GM23338 (cell line): ENCODE measurements around the gene TIMM10B. TPM values are rescaled to one million over a fixed set of nuclear protein-coding genes. Genes with fewer than 3 reads are reported as not detected.
A peak's percentile ranks its signal among the peaks of the same experiment; 100 is the strongest.

Experiments used
- ATAC-seq: fragments of 200-7000 bp; cut with Tn5 transposase; 3 replicates; pipeline ENCODE4 v1.9.1; 2020
- DNase-seq: peaks from one replicate; pipeline ENCODE4 v3.0.0-alpha.2; 2015; ENCODE audit warnings: low spot score
- H2AFZ ChIP-seq: fragments of 200-600 bp; sonication (generic); 2 replicates; pipeline ENCODE4 v1.8.0; 2016; ENCODE audit warnings: antibody characterized with exemption, mild to moderate bottlenecking, moderate library complexity
- H3F3A ChIP-seq: fragments of 200-600 bp; sonication (generic); replicated peaks from 2 replicates; pipeline ENCODE4 v1.8.0; 2017; ENCODE audit warnings: antibody characterized with exemption, mixed run types, low read depth
- H3K27ac ChIP-seq: fragments of 200-600 bp; sonication (generic); 2 replicates; pipeline ENCODE4 v1.6.1; 2016; ENCODE audit warnings: low read depth
- H3K27me3 ChIP-seq: fragments of 200-600 bp; sonication (generic); 2 replicates; pipeline ENCODE4 v1.8.0; 2016; ENCODE audit warnings: mild to moderate bottlenecking, mixed run types, moderate library complexity; ENCODE audit not compliant: insufficient read depth
- H3K36me3 ChIP-seq: fragments of 200-600 bp; sonication (generic); 2 replicates; pipeline ENCODE4 v1.8.0; 2016; ENCODE audit warnings: mild to moderate bottlenecking; ENCODE audit not compliant: insufficient read depth
- H3K4me1 ChIP-seq: fragments of 200-600 bp; sonication (generic); 2 replicates; pipeline ENCODE4 v1.8.0; 2016; ENCODE audit warnings: mild to moderate bottlenecking, moderate library complexity; ENCODE audit not compliant: insufficient read depth
- H3K4me2 ChIP-seq: fragments of 200-600 bp; sonication (generic); 2 replicates; pipeline ENCODE4 v1.7.1; 2017; ENCODE audit warnings: mixed run types
- H3K4me3 ChIP-seq: fragments of 200-600 bp; sonication (generic); 2 replicates; pipeline ENCODE4 v1.6.1; 2016; ENCODE audit warnings: mixed run types
- H3K79me2 ChIP-seq: fragments of 200-600 bp; sonication (generic); replicated peaks from 2 replicates; pipeline ENCODE4 v1.8.0; 2017; ENCODE audit warnings: mild to moderate bottlenecking; ENCODE audit not compliant: insufficient read depth
- H3K9me2 ChIP-seq: fragments of 200-600 bp; sonication (generic); 2 replicates; pipeline ENCODE4 v1.8.0; 2017; ENCODE audit not compliant: insufficient read depth
- H4K20me1 ChIP-seq: fragments of 200-600 bp; sonication (generic); replicated peaks from 2 replicates; pipeline ENCODE4 v1.8.0; 2017; ENCODE audit warnings: mild to moderate bottlenecking; ENCODE audit not compliant: insufficient read depth
- H3K27ac Mint-ChIP-seq: 2 replicates; pipeline ENCODE4 v1.8.0; 2020; ENCODE audit warnings: inconsistent platforms, mild to moderate bottlenecking, moderate library complexity, mixed read lengths
- H3K27me3 Mint-ChIP-seq: 3 replicates; pipeline ENCODE4 v1.8.0; 2022; ENCODE audit warnings: low read depth, mild to moderate bottlenecking, moderate library complexity, mixed read lengths, inconsistent platforms; ENCODE audit not compliant: insufficient read depth, poor library complexity
- H3K36me3 Mint-ChIP-seq: 3 replicates; pipeline ENCODE4 v1.8.0; 2021; ENCODE audit warnings: low read depth, mild to moderate bottlenecking, inconsistent platforms, moderate library complexity, mixed read lengths
- H3K4me1 Mint-ChIP-seq: 3 replicates; pipeline ENCODE4 v1.8.0; 2020; ENCODE audit warnings: mild to moderate bottlenecking, inconsistent platforms, mixed read lengths
- H3K4me3 Mint-ChIP-seq: 3 replicates; pipeline ENCODE4 v1.8.0; 2021; ENCODE audit warnings: moderate library complexity, mild to moderate bottlenecking, inconsistent platforms, mixed read lengths
- H3K9me3 Mint-ChIP-seq: 3 replicates; pipeline ENCODE4 v1.8.0; 2020; ENCODE audit warnings: moderate library complexity, mild to moderate bottlenecking, inconsistent platforms, mixed read lengths
- EZH2 ChIP-seq: fragments of 200-600 bp; sonication (generic); IDR thresholded peaks from one replicate; pipeline ENCODE4 v1.8.0; 2017; ENCODE audit warnings: antibody characterized with exemption, mild to moderate bottlenecking, low read depth; ENCODE audit not compliant: unreplicated experiment
- JUNB ChIP-seq: IDR thresholded peaks from one replicate; pipeline ENCODE4 v1.6.1; 2016; ENCODE audit warnings: antibody characterized with exemption; ENCODE audit not compliant: unreplicated experiment
- NANOG ChIP-seq: IDR thresholded peaks from 2 replicates; pipeline ENCODE4 v1.6.1; 2016; ENCODE audit warnings: antibody characterized with exemption, borderline replicate concordance
- POLR2AphosphoS5 ChIP-seq: IDR thresholded peaks from 2 replicates; pipeline ENCODE4 v1.6.1; 2016; ENCODE audit warnings: antibody characterized with exemption, low read depth
- ZNF331 ChIP-seq: fragments of 250-450 bp; sonication (Bioruptor Pico); IDR thresholded peaks from 2 replicates; pipeline ENCODE4 v1.5.0; 2020; ENCODE audit warnings: low read depth, mild to moderate bottlenecking, moderate library complexity
- polyA plus RNA-seq: library from polyadenylated mRNA; unstranded; fragments of >200 nt; fragmentation: Nextera tagmentation; extraction: Ambion mirVana; gene quantifications from 2 replicates; pipeline ENCODE4 v1.2.1, GENCODE V29; 2016
- total RNA-seq: library from RNA; depleted of rRNA; stranded (reverse); fragments of >200 nt; shearing (Covaris generic); gene quantifications from 2 replicates; pipeline ENCODE4 v1.2.3, GENCODE V29; 2014; rRNA removed
- TF ChIP-seq, protein P1 (sequence below), 2 experiments: fragments of 200-600 bp in 1 of 2; sonication (generic) in 1 of 2; conservative IDR thresholded peaks; 2 replicates each; pipeline versions ENCODE4 v1.5.1 to v1.6.1; 2016 to 2017; ENCODE audit warnings: antibody characterized with exemption in 2 of 2, low read depth in 2 of 2, mild to moderate bottlenecking in 2 of 2, moderate library complexity in 1 of 2
- TF ChIP-seq, protein P2 (sequence below): IDR thresholded peaks from 2 replicates; pipeline ENCODE4 v1.6.1; 2016; ENCODE audit warnings: antibody characterized with exemption

Gene TIMM10B
- total and polyA plus RNA-seq, 2 experiments from 2014 or later = 30.8 to 54.2 TPM

DNA sequence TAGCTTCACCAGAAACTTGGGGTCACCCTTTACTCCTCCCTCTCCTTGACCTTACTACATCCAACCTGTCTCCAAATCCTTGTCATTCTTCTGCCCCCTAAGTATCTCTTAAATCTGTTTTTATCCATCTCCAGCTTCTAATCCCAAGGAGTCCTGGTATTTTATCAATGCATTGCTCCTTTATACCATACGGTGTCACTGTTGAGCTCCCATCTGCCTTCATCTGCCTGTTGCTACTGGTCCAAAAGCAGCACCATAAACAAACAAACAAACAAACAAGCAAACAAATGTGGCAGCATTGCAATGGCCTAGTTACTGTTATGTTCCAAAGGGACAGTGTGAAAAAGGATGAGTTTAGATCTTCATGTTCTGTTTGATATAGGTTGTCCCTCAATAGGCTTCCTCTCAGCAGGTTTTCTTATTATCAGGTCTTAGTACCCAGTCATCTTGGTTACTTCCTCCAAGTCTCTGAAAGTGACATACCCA, 50.0 kb downstream of the TIMM10B start:
- H3K36me3 ChIP-seq = no peaks in the 10 kb centered on the region
- DNase-seq (peak; percentile 68), ATAC-seq (peak; percentile 76)
- no peaks in the 10 kb centered on the region for H3K36me3 Mint-ChIP-seq
- no peaks in the 10 kb centered on the region for H3K27me3 ChIP-seq
- no peaks in the 10 kb centered on the region for H3F3A ChIP-seq
- no peaks in the 10 kb centered on the region for H3K4me1 ChIP-seq
- no peak overlapping the region for H3K4me3 ChIP-seq
- TF ChIP-seq POLR2AphosphoS5 = no peak
- no peak for TF ChIP-seq EZH2
- no peak for TF ChIP-seq NANOG
- TF ChIP-seq, protein P1, sequence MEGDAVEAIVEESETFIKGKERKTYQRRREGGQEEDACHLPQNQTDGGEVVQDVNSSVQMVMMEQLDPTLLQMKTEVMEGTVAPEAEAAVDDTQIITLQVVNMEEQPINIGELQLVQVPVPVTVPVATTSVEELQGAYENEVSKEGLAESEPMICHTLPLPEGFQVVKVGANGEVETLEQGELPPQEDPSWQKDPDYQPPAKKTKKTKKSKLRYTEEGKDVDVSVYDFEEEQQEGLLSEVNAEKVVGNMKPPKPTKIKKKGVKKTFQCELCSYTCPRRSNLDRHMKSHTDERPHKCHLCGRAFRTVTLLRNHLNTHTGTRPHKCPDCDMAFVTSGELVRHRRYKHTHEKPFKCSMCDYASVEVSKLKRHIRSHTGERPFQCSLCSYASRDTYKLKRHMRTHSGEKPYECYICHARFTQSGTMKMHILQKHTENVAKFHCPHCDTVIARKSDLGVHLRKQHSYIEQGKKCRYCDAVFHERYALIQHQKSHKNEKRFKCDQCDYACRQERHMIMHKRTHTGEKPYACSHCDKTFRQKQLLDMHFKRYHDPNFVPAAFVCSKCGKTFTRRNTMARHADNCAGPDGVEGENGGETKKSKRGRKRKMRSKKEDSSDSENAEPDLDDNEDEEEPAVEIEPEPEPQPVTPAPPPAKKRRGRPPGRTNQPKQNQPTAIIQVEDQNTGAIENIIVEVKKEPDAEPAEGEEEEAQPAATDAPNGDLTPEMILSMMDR (conservative IDR thresholded peaks at IDR 0.05; ENCODE audit: low read depth in 2 of 2) = peak; percentile 86 to 93
- TF ChIP-seq, protein P2, sequence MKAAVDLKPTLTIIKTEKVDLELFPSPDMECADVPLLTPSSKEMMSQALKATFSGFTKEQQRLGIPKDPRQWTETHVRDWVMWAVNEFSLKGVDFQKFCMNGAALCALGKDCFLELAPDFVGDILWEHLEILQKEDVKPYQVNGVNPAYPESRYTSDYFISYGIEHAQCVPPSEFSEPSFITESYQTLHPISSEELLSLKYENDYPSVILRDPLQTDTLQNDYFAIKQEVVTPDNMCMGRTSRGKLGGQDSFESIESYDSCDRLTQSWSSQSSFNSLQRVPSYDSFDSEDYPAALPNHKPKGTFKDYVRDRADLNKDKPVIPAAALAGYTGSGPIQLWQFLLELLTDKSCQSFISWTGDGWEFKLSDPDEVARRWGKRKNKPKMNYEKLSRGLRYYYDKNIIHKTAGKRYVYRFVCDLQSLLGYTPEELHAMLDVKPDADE = no peak
- no peak for TF ChIP-seq ZNF331 (CRISPR knock-in tag)
- no peak for TF ChIP-seq JUNB
- H3K27me3 Mint-ChIP-seq = peaks cover 2% of the 10 kb centered on the region
- no peaks in the 10 kb centered on the region for H3K4me1 Mint-ChIP-seq
- no peaks in the 10 kb centered on the region for H3K9me3 Mint-ChIP-seq
- no peak overlapping the region for H2AFZ ChIP-seq
- no peaks in the 10 kb centered on the region for H4K20me1 ChIP-seq
- H3K79me2 ChIP-seq = no peaks in the 10 kb centered on the region
- H3K27ac Mint-ChIP-seq = no peak overlapping the region
- H3K27ac ChIP-seq = no peak overlapping the region
- no peak overlapping the region for H3K4me3 Mint-ChIP-seq
- H3K4me2 ChIP-seq = no peak overlapping the region
- no peaks in the 10 kb centered on the region for H3K9me2 ChIP-seq

Other genes with a start within 250 kb of the TIMM10B start
- gene FHIP1B, start 246.9 kb upstream of the TIMM10B start, total RNA-seq = 20.0 and 34.5 TPM in 2 replicates
- gene FHIP1B, start 246.9 kb upstream of the TIMM10B start, polyA plus RNA-seq = 10.3 TPM in 2 replicates
- gene CNGA4, start 242.4 kb upstream of the TIMM10B start, total RNA-seq = not detected in 2 replicates
- 0.15 TPM in 1 of 2 replicates, not detected in the other for gene CNGA4, start 242.4 kb upstream of the TIMM10B start, polyA plus RNA-seq
- gene CCKBR, start 221.7 kb upstream of the TIMM10B start, total RNA-seq = 7.0 and 8.2 TPM in 2 replicates
- 3.9 and 4.8 TPM in 2 replicates for gene CCKBR, start 221.7 kb upstream of the TIMM10B start, polyA plus RNA-seq
- 34.2 and 41.3 TPM in 2 replicates for gene CAVIN3, start 161.0 kb upstream of the TIMM10B start, total RNA-seq
- 32.9 and 33.2 TPM in 2 replicates for gene CAVIN3, start 161.0 kb upstream of the TIMM10B start, polyA plus RNA-seq
- 0.70 and 0.76 TPM in 2 replicates for gene SMPD1, start 91.0 kb upstream of the TIMM10B start, total RNA-seq
- 0.92 and 0.97 TPM in 2 replicates for gene SMPD1, start 91.0 kb upstream of the TIMM10B start, polyA plus RNA-seq
- gene APBB1, start 62.4 kb upstream of the TIMM10B start, total RNA-seq = 24.7 and 26.6 TPM in 2 replicates
- gene APBB1, start 62.4 kb upstream of the TIMM10B start, polyA plus RNA-seq = 10.6 and 12.1 TPM in 2 replicates
- 0.50 and 0.63 TPM in 2 replicates for gene HPX, start 40.5 kb upstream of the TIMM10B start, total RNA-seq
- 0.47 and 0.71 TPM in 2 replicates for gene HPX, start 40.5 kb upstream of the TIMM10B start, polyA plus RNA-seq
- gene TRIM3, start 7.6 kb upstream of the TIMM10B start, total RNA-seq = 15.0 and 21.1 TPM in 2 replicates
- 7.3 and 7.9 TPM in 2 replicates for gene TRIM3, start 7.6 kb upstream of the TIMM10B start, polyA plus RNA-seq
- gene ARFIP2, start 170 bp upstream of the TIMM10B start, total RNA-seq = 61.5 and 65.4 TPM in 2 replicates
- 34.8 and 35.4 TPM in 2 replicates for gene ARFIP2, start 170 bp upstream of the TIMM10B start, polyA plus RNA-seq
- gene DNHD1, start 15.8 kb downstream of the TIMM10B start, total RNA-seq = 7.2 and 9.6 TPM in 2 replicates
- 2.5 and 3.6 TPM in 2 replicates for gene DNHD1, start 15.8 kb downstream of the TIMM10B start, polyA plus RNA-seq
- 7.4 and 9.8 TPM in 2 replicates for gene RRP8, start 122.1 kb downstream of the TIMM10B start, total RNA-seq
- 13.5 and 13.7 TPM in 2 replicates for gene RRP8, start 122.1 kb downstream of the TIMM10B start, polyA plus RNA-seq
- gene ILK, start 122.3 kb downstream of the TIMM10B start, total RNA-seq = 75.1 and 91.0 TPM in 2 replicates
- 62.6 and 64.5 TPM in 2 replicates for gene ILK, start 122.3 kb downstream of the TIMM10B start, polyA plus RNA-seq
- gene TAF10, start 130.7 kb downstream of the TIMM10B start, total RNA-seq = 102 and 108 TPM in 2 replicates
- 253 and 277 TPM in 2 replicates for gene TAF10, start 130.7 kb downstream of the TIMM10B start, polyA plus RNA-seq
- 49.7 and 73.5 TPM in 2 replicates for gene TPP1, start 137.9 kb downstream of the TIMM10B start, total RNA-seq
- 18.7 and 21.7 TPM in 2 replicates for gene TPP1, start 137.9 kb downstream of the TIMM10B start, polyA plus RNA-seq
- 16.5 and 20.7 TPM in 2 replicates for gene DCHS1, start 174.3 kb downstream of the TIMM10B start, total RNA-seq
- gene DCHS1, start 174.3 kb downstream of the TIMM10B start, polyA plus RNA-seq = 1.9 and 2.3 TPM in 2 replicates
- gene MRPL17, start 201.8 kb downstream of the TIMM10B start, total RNA-seq = 26.7 and 53.8 TPM in 2 replicates
- gene MRPL17, start 201.8 kb downstream of the TIMM10B start, polyA plus RNA-seq = 81.8 and 85.5 TPM in 2 replicates